ENCODE results near the gene STMND1.

- TF ChIP-seq, protein P1, sequence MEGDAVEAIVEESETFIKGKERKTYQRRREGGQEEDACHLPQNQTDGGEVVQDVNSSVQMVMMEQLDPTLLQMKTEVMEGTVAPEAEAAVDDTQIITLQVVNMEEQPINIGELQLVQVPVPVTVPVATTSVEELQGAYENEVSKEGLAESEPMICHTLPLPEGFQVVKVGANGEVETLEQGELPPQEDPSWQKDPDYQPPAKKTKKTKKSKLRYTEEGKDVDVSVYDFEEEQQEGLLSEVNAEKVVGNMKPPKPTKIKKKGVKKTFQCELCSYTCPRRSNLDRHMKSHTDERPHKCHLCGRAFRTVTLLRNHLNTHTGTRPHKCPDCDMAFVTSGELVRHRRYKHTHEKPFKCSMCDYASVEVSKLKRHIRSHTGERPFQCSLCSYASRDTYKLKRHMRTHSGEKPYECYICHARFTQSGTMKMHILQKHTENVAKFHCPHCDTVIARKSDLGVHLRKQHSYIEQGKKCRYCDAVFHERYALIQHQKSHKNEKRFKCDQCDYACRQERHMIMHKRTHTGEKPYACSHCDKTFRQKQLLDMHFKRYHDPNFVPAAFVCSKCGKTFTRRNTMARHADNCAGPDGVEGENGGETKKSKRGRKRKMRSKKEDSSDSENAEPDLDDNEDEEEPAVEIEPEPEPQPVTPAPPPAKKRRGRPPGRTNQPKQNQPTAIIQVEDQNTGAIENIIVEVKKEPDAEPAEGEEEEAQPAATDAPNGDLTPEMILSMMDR (conservative IDR thresholded peaks at IDR 0.05; ENCODE audit: low read depth, low read length) = no peak
- no peak for TF ChIP-seq EZH2 (IDR thresholded peaks at IDR 0.05; ENCODE audit: borderline replicate concordance, low read depth, low read length, poor library complexity, severe bottlenecking)
These were observed 50.9 kb downstream of the STMND1 start for GRCh38 chr6:17152703-17153102.

Measured in A673 (cell line).